Left hindlimb (tissue), 1 donor: ENCODE measurements around the gene NUTM2E.
A peak's percentile ranks its signal among the peaks of the same experiment; 100 is the strongest.
"Not testable (repeated sequence)": the region's sequence is repeated elsewhere in the genome, so short reads cannot be mapped to it uniquely, and the experiment has no call there.

Source experiments
- DNase-seq: peaks from one replicate; pipeline ENCODE4 v3.0.0-alpha.2; 2018

NUTM2E gene

GRCh38 chr10:79826496-79827215 is at the start of gene NUTM2E:
NUTM2E (plus strand) TSS chr10:79826739; CDS start chr10:79841741, 15,002 bp downstream.
- peak; percentile 89 for DNase-seq

GRCh38 chr10:79777997-79778396 is 48.5 kb upstream of the NUTM2E start:
- DNase-seq, result not testable (repeated sequence)

GRCh38 chr10:79779310-79779938 is 47.1 kb upstream of the NUTM2E start:
- peak; percentile 64 for DNase-seq

- not testable (repeated sequence) for DNase-seq
Measured at GRCh38 chr10:79779992-79780391, 46.5 kb upstream of the NUTM2E start.

GRCh38 chr10:79781584-79781983 is 45.0 kb upstream of the NUTM2E start:
- not testable (repeated sequence) for DNase-seq

GRCh38 chr10:79787455-79787952 is 39.0 kb upstream of the NUTM2E start:
- DNase-seq, result not testable (repeated sequence)

GRCh38 chr10:79789351-79789750 is 37.2 kb upstream of the NUTM2E start:
- not testable (repeated sequence) for DNase-seq

- DNase-seq, result not testable (repeated sequence)
Measured at GRCh38 chr10:79791906-79792517, 34.5 kb upstream of the NUTM2E start.

GRCh38 chr10:79799337-79799736 is 27.2 kb upstream of the NUTM2E start:
- not testable (repeated sequence) for DNase-seq

GRCh38 chr10:79805857-79806256 is 20.7 kb upstream of the NUTM2E start:
- not testable (repeated sequence) for DNase-seq

GRCh38 chr10:79811895-79812294 is 14.6 kb upstream of the NUTM2E start:
- not testable (repeated sequence) for DNase-seq

GRCh38 chr10:79816290-79816689 is 10.2 kb upstream of the NUTM2E start:
- DNase-seq, result not testable (repeated sequence)

GRCh38 chr10:79823387-79823786 is 3.2 kb upstream of the NUTM2E start:
- DNase-seq, result not testable (repeated sequence)

- DNase-seq, result peak; percentile 29
Measured at GRCh38 chr10:79825587-79826011, 940 bp upstream of the NUTM2E start.

GRCh38 chr10:79826131-79826495 is 426 bp upstream of the NUTM2E start:
- peak; percentile 31 for DNase-seq

- not testable (repeated sequence) for DNase-seq
Measured at GRCh38 chr10:79833833-79834232, 7.3 kb downstream of the NUTM2E start.

GRCh38 chr10:79835891-79836290 is 9.4 kb downstream of the NUTM2E start:
- DNase-seq, result not testable (repeated sequence)

- not testable (repeated sequence) for DNase-seq
Measured at GRCh38 chr10:79836891-79837290, 10.4 kb downstream of the NUTM2E start.

- not testable (repeated sequence) for DNase-seq
Measured at GRCh38 chr10:79838441-79838840, 11.9 kb downstream of the NUTM2E start.

GRCh38 chr10:79853191-79853854 is 26.8 kb downstream of the NUTM2E start:
- DNase-seq, result not testable (repeated sequence)

- DNase-seq, result not testable (repeated sequence)
Measured at GRCh38 chr10:79862269-79862668, 35.7 kb downstream of the NUTM2E start.

GRCh38 chr10:79862803-79863202 is 36.3 kb downstream of the NUTM2E start:
- DNase-seq, result not testable (repeated sequence)
